ENCODE results near the gene IGF1. TPM values are rescaled to one million over a fixed set of nuclear protein-coding genes. Genes with fewer than 3 reads are reported as not detected.
"Not testable (repeated sequence)": the region's sequence is repeated elsewhere in the genome, so short reads cannot be mapped to it uniquely, and the experiment has no call there.

The IGF1 gene
- total RNA-seq, 6 experiments from 2014 or later = 18.9 to 115 (median 59.2) TPM

- ATAC-seq (no peak), DNase-seq (no peak)
- TF ChIP-seq CTCF (IDR thresholded peaks at IDR 0.05) (no peak), POLR2A (IDR thresholded peaks at IDR 0.05) (no peak)
- no peak overlapping the region for H3K27ac ChIP-seq
- intact Hi-C loops (cut with DNase I) = no loop called here
- no peaks in the 10 kb centered on the region for H3K27me3 ChIP-seq
- H3K36me3 ChIP-seq = no peaks in the 10 kb centered on the region
- H3K4me1 ChIP-seq = no peaks in the 10 kb centered on the region
- H3K4me3 ChIP-seq = no peak overlapping the region
- no peaks in the 10 kb centered on the region for H3K9me3 ChIP-seq
Measured at GRCh38 chr12:102365365-102365764, 115.0 kb downstream of the IGF1 start.

GRCh38 chr12:102364709-102365108, 115.7 kb downstream of the IGF1 start:
- WGBS (ENCODE audit: insufficient coverage, low coverage, low lambda C conversion rate, missing lambda C conversion rate) = 89% methylated on average over 1 of the region's 1 CpG
- H3K27me3 ChIP-seq = no peaks in the 10 kb centered on the region
- no peak for DNase-seq
- no peaks in the 10 kb centered on the region for H3K4me1 ChIP-seq
- intact Hi-C loops (cut with DNase I) = no loop called here
- H3K4me3 ChIP-seq = no peak overlapping the region
- H3K9me3 ChIP-seq = no peaks in the 10 kb centered on the region
- no peak for ATAC-seq
- no peaks in the 10 kb centered on the region for H3K36me3 ChIP-seq
- TF ChIP-seq CTCF (IDR thresholded peaks at IDR 0.05) (no peak), POLR2A (IDR thresholded peaks at IDR 0.05) (no peak)
- H3K27ac ChIP-seq = no peak overlapping the region

GRCh38 chr12:102356690-102357089, 123.7 kb downstream of the IGF1 start:
- no peaks in the 10 kb centered on the region for H3K4me1 ChIP-seq
- TF ChIP-seq CTCF (IDR thresholded peaks at IDR 0.05) = no peak
- no peak for TF ChIP-seq POLR2A (IDR thresholded peaks at IDR 0.05)
- H3K4me3 ChIP-seq = no peak overlapping the region
- no peaks in the 10 kb centered on the region for H3K27me3 ChIP-seq
- no peaks in the 10 kb centered on the region for H3K9me3 ChIP-seq
- DNase-seq (no peak), ATAC-seq (no peak)
- no peaks in the 10 kb centered on the region for H3K36me3 ChIP-seq
- intact Hi-C loops (cut with DNase I) = no loop called here
- H3K27ac ChIP-seq = no peak overlapping the region
- 75% methylated on average over 1 of the region's 2 CpGs for WGBS (ENCODE audit: insufficient coverage, low coverage, low lambda C conversion rate, missing lambda C conversion rate)

GRCh38 chr12:102354281-102354680, 126.1 kb downstream of the IGF1 start:
- H3K27me3 ChIP-seq; ATAC-seq; H3K27ac ChIP-seq; intact Hi-C loops (cut with DNase I); DNase-seq; H3K9me3 ChIP-seq; H3K4me1 ChIP-seq; H3K4me3 ChIP-seq; H3K36me3 ChIP-seq: not testable (repeated sequence)
- no CpG with 5 or more reads among the region's 1 CpG for WGBS (ENCODE audit: insufficient coverage, low coverage, low lambda C conversion rate, missing lambda C conversion rate)

GRCh38 chr12:102351322-102351721, 129.0 kb downstream of the IGF1 start:
- ATAC-seq (no peak), DNase-seq (no peak)
- Histone ChIP-seq H3K4me1 (no peaks in the 10 kb centered on the region), H3K27me3 (no peaks in the 10 kb centered on the region), H3K9me3 (no peaks in the 10 kb centered on the region), H3K36me3 (no peaks in the 10 kb centered on the region), H3K4me3 (no peak overlapping the region), H3K27ac (no peak overlapping the region)
- intact Hi-C loops (cut with DNase I) = no loop called here
- 74% methylated on average over 4 of the region's 4 CpGs for WGBS (ENCODE audit: insufficient coverage, low coverage, low lambda C conversion rate, missing lambda C conversion rate)
- TF ChIP-seq CTCF (IDR thresholded peaks at IDR 0.05) (no peak), POLR2A (IDR thresholded peaks at IDR 0.05) (no peak)
